ENCODE data around the gene CDHR2. TPM values are rescaled to one million over a fixed set of nuclear protein-coding genes. Genes with fewer than 3 reads are reported as not detected.
A peak's percentile ranks its signal among the peaks of the same experiment; 100 is the strongest.

The CDHR2 gene
- total and polyA plus RNA-seq, 2 donors (not counting 3 experiments of a cell fraction or from before 2014, with no cell fraction given), result not detected

DNA sequence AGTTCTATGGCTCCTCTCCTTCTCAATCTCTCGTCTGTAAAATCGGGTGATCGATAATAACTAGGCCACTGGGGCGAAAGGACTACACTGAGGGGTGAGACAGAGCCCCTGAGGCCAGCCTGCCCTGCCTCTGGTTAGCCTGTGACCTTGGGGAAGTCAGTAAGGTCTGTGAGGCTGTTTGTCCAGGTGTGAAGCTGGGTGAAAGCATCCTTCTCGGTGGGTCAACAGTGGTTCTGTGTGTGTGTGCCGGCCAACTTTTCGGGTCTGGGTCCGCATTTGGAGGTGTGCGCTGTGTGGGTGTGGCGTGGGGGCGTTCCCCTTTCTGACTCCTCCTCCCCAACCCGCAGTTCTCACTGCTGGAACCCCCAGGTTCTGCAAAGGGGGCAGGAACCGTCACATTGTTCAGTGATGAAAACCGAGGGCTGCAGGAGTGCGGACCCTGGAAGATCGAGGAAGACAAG lies 7.0 kb upstream of the CDHR2 start:
- Histone ChIP-seq H3K27ac (ENCODE audit: insufficient read depth, low read depth, low read length) (no peak overlapping the region), H3K4me1 (ENCODE audit: control insufficient read depth, extremely low read depth, insufficient read depth, low read length) (peaks cover 38% of the 10 kb centered on the region), H2AFZ (ENCODE audit: low read depth, low read length) (no peak overlapping the region), H3K4me2 (ENCODE audit: insufficient read depth, low read length) (peak overlapping the region; percentile 52), H3K4me3 (replicated peaks in 1 of 3; ENCODE audit: insufficient read depth in 1 of 3, low read depth in 1 of 3, low read length in 3 of 3) (peak overlapping the region in 2 of 3 experiments; percentile 1 to 50), H3K27me3 (ENCODE audit: control insufficient read depth in 2 of 2, insufficient read depth in 2 of 2, low read length in 2 of 2) (no peaks in the 10 kb centered on the region), H3K79me2 (ENCODE audit: control insufficient read depth, insufficient read depth, low read length) (no peaks in the 10 kb centered on the region), H4K20me1 (replicated peaks; ENCODE audit: control insufficient read depth, extremely low read depth, insufficient read depth, low read length) (no peaks in the 10 kb centered on the region), H3K9ac (replicated peaks; ENCODE audit: extremely low read depth, insufficient read depth, low read length) (no peak overlapping the region), H3K9me3 (replicated peaks; ENCODE audit: control insufficient read depth, insufficient read depth, low read length) (no peaks in the 10 kb centered on the region), H3K36me3 (ENCODE audit: control insufficient read depth in 2 of 2, extremely low read depth in 1 of 2, insufficient read depth in 2 of 2, low read length in 2 of 2) (no peaks in the 10 kb centered on the region), H3K9me1 (replicated peaks; ENCODE audit: control insufficient read depth, extremely low read depth, insufficient read depth, low read length) (no peaks in the 10 kb centered on the region)
- CTCF ChIA-PET, result interaction anchor here (0.6 to 2.2 kb wide), 9 partner anchors 10 to 154 kb away, joined by 3 to 18 read pairs (median 3); partner anchors contain the start of genes CLTB, HIGD2A and NOP16
- dilution Hi-C loops (cut with MboI; ENCODE audit: extremely low pct_ligation_motif_present, low sequenced_read_pairs) (no loop called here), intact Hi-C loops (cut with micrococcal nuclease) (no loop called here)
- no TSS peak for BruUV-seq (replicated peaks)
- no peak for DNase-seq (ENCODE audit: low read depth, low spot score)
- FAIRE-seq, result no peak
- POLR2A ChIA-PET, result no interaction called here
- no peak for TF ChIP-seq EZH2 (IDR thresholded peaks at IDR 0.05; ENCODE audit: borderline replicate concordance, low read depth, low read length, severe bottlenecking)
- no peak for TF ChIP-seq GATA2 (IDR thresholded peaks at IDR 0.05; ENCODE audit: insufficient read depth, insufficient read length, low read depth, low read length)
- TF ChIP-seq MYC (IDR thresholded peaks at IDR 0.05; ENCODE audit: low read depth, low read length), result no peak
- TF ChIP-seq POLR2A (IDR thresholded peaks at IDR 0.05; ENCODE audit: low read depth, low read length), result no peak
- TF ChIP-seq, protein P1, sequence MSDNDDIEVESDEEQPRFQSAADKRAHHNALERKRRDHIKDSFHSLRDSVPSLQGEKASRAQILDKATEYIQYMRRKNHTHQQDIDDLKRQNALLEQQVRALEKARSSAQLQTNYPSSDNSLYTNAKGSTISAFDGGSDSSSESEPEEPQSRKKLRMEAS (IDR thresholded peaks at IDR 0.05; ENCODE audit: insufficient read depth, insufficient read length), result no peak
- TF ChIP-seq POLR2AphosphoS5 (IDR thresholded peaks at IDR 0.05; ENCODE audit: insufficient read depth, low read depth, low read length), result no peak
- TF ChIP-seq JUN (IDR thresholded peaks at IDR 0.05; ENCODE audit: borderline replicate concordance, insufficient read depth, insufficient read length, low read depth), result no peak
- TF ChIP-seq, protein P2, sequence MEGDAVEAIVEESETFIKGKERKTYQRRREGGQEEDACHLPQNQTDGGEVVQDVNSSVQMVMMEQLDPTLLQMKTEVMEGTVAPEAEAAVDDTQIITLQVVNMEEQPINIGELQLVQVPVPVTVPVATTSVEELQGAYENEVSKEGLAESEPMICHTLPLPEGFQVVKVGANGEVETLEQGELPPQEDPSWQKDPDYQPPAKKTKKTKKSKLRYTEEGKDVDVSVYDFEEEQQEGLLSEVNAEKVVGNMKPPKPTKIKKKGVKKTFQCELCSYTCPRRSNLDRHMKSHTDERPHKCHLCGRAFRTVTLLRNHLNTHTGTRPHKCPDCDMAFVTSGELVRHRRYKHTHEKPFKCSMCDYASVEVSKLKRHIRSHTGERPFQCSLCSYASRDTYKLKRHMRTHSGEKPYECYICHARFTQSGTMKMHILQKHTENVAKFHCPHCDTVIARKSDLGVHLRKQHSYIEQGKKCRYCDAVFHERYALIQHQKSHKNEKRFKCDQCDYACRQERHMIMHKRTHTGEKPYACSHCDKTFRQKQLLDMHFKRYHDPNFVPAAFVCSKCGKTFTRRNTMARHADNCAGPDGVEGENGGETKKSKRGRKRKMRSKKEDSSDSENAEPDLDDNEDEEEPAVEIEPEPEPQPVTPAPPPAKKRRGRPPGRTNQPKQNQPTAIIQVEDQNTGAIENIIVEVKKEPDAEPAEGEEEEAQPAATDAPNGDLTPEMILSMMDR (IDR thresholded peaks at IDR 0.05; ENCODE audit: extremely low read depth in 1 of 2, insufficient read depth in 1 of 2, low read depth in 1 of 2, low read length in 2 of 2), result no peak
- TF ChIP-seq FOS (IDR thresholded peaks at IDR 0.05; ENCODE audit: borderline replicate concordance, insufficient read depth, low read length), result no peak

Data from endothelial cell of umbilical vein (primary cell).